Activated B cell treated with CpG ODN at 0.5 μM for 24 hours (primary cell): ENCODE measurements around the gene PGP. TPM values are rescaled to one million over a fixed set of nuclear protein-coding genes. Genes with fewer than 3 reads are reported as not detected.

Experiments used
- ATAC-seq: fragments of 200-7000 bp; cut with Tn5 transposase; one replicate; pipeline ENCODE4 v1.10.0; 2021; ENCODE audit warnings: low read depth, mild to moderate bottlenecking, moderate library complexity
- CTCF ChIA-PET: fragments of 350-600 bp; sonication (Branson Sonifier 250); formaldehyde crosslinking; loops from one replicate; lab custom pipeline; 2021; ENCODE audit warnings: antibody characterized with exemption; lab: Charles Lee
- POLR2A ChIA-PET: fragments of 350-600 bp; sonication (Branson Sonifier 250); formaldehyde crosslinking; loops from one replicate; lab custom pipeline; 2021; ENCODE audit warnings: antibody characterized with exemption; lab: Charles Lee
- DNase-seq: peaks from one replicate; pipeline ENCODE4 v3.0.0; 2022
- H3K27ac Mint-ChIP-seq: one replicate; pipeline ENCODE4 v1.8.0; 2020; ENCODE audit warnings: mixed read lengths
- H3K27me3 Mint-ChIP-seq: one replicate; pipeline ENCODE4 v1.8.0; 2021; ENCODE audit warnings: mixed read lengths
- H3K36me3 Mint-ChIP-seq: one replicate; pipeline ENCODE4 v1.8.0; 2021; ENCODE audit warnings: low read depth, mixed read lengths
- H3K4me1 Mint-ChIP-seq: one replicate; pipeline ENCODE4 v1.8.0; 2021; ENCODE audit warnings: mixed read lengths
- H3K4me3 Mint-ChIP-seq: one replicate; pipeline ENCODE4 v1.8.0; 2020; ENCODE audit warnings: mild to moderate bottlenecking, mixed read lengths
- H3K9me3 Mint-ChIP-seq: one replicate; pipeline ENCODE4 v1.8.0; 2020; ENCODE audit warnings: mixed read lengths
- CTCF ChIP-seq: fragments of 200-600 bp; IDR thresholded peaks from one replicate; pipeline ENCODE4 v1.8.0; 2022; ENCODE audit warnings: antibody characterized with exemption, mild to moderate bottlenecking
- intact Hi-C: fragments of 100-400 bp; cut with micrococcal nuclease; formaldehyde crosslinking; loops from one replicate; pipeline ENCODE4 v1.15.1; 2024
- total RNA-seq: library from RNA; stranded (reverse); gene quantifications from 2 replicates; pipeline ENCODE4 v1.2.3, GENCODE V29; 2022

Gene PGP
- total RNA-seq, 1 donor from 2014 or later = 10.4 TPM

GRCh38 chr16:2237102-2237482 lies 22.5 kb upstream of the PGP start:
- intact Hi-C loops = no loop called here
- no peak overlapping the region for H3K4me3 Mint-ChIP-seq
- POLR2A ChIA-PET = no interaction called here
- ATAC-seq (no peak), DNase-seq (no peak)
- no peaks in the 10 kb centered on the region for H3K9me3 Mint-ChIP-seq
- TF ChIP-seq CTCF = no peak
- peaks cover 28% of the 10 kb centered on the region for H3K36me3 Mint-ChIP-seq
- H3K4me1 Mint-ChIP-seq = no peaks in the 10 kb centered on the region
- no peak overlapping the region for H3K27ac Mint-ChIP-seq
- peaks cover 2% of the 10 kb centered on the region for H3K27me3 Mint-ChIP-seq
- CTCF ChIA-PET = no interaction called here

DNA sequence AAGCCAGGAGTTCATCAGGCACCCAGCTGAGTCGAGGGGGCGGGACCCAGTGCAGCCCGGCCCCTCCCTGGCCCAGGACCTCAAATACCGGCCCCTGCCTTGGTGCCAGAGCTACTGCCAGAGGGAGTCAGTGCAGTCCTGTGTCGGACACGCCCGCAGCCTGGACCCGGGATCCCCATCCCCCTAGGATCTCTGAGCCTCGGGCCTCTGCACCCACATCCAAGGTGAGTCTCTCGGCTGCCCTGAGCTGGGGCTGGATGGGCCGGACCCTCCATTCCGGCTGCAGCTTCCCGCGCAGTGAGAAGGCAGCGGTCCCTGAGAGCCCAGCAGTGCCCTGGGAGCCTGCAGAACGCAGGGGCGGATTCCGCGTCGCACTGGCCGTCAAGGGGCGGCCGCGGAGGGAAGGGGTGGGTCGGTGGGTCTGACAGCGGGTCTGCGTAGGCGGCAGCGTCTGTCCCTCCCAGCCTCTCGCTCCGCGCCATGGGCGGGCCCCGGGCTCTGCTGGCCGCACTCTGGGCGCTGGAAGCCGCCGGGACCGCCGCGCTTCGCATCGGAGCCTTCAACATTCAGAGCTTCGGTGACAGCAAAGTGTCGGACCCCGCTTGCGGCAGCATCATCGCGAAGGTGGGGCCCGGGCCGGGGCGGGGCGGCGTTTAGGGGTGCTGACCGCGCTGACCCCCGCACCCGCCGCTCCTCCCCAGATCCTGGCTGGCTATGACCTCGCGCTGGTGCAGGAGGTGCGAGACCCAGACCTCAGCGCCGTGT lies 21.9 kb upstream of the PGP start, which contains the start of gene DNASE1L2:
Gene DNASE1L2 (plus strand): TSS at position 108 of the 765 bp plus-strand sequence. CDS start 373 bp downstream, at position 481.
- DNase-seq (no peak), ATAC-seq (no peak)
- H3K36me3 Mint-ChIP-seq = peaks cover 32% of the 10 kb centered on the region
- no peaks in the 10 kb centered on the region for H3K9me3 Mint-ChIP-seq
- peaks cover 2% of the 10 kb centered on the region for H3K27me3 Mint-ChIP-seq
- ChIA-PET POLR2A (no interaction called here), CTCF (no interaction called here)
- no peak within 1 kb of the TSS for H3K27ac Mint-ChIP-seq
- H3K4me1 Mint-ChIP-seq = no peaks in the 10 kb centered on the region
- intact Hi-C loops = no loop called here
- no peak within 1 kb of the TSS for H3K4me3 Mint-ChIP-seq
- TF ChIP-seq CTCF = no peak

GRCh38 chr16:2235695-2236336 lies 21.2 kb upstream of the PGP start:
- Mint-ChIP-seq H3K4me1 (no peaks in the 10 kb centered on the region), H3K27me3 (peaks cover 2% of the 10 kb centered on the region), H3K27ac (no peak overlapping the region), H3K9me3 (no peaks in the 10 kb centered on the region), H3K36me3 (peaks cover 32% of the 10 kb centered on the region), H3K4me3 (no peak overlapping the region)
- intact Hi-C loops = no loop called here
- ChIA-PET POLR2A (no interaction called here), CTCF (no interaction called here)
- no peak for TF ChIP-seq CTCF
- ATAC-seq (no peak), DNase-seq (no peak)

- peaks cover 36% of the 10 kb centered on the region for H3K36me3 Mint-ChIP-seq
- ATAC-seq = no peak
- TF ChIP-seq CTCF = no peak
- intact Hi-C loops = no loop called here
- H3K4me3 Mint-ChIP-seq = no peak overlapping the region
- H3K4me1 Mint-ChIP-seq = no peaks in the 10 kb centered on the region
- H3K9me3 Mint-ChIP-seq = no peaks in the 10 kb centered on the region
- ChIA-PET POLR2A (no interaction called here), CTCF (no interaction called here)
- no peak overlapping the region for H3K27ac Mint-ChIP-seq
- H3K27me3 Mint-ChIP-seq = peaks cover 2% of the 10 kb centered on the region
- DNase-seq = no peak
Observed at GRCh38 chr16:2235234-2235651, 20.6 kb upstream of the PGP start.

- Mint-ChIP-seq H3K36me3 (peaks cover 38% of the 10 kb centered on the region), H3K27ac (no peak overlapping the region), H3K4me1 (no peaks in the 10 kb centered on the region), H3K9me3 (no peaks in the 10 kb centered on the region), H3K4me3 (no peak overlapping the region), H3K27me3 (peaks cover 2% of the 10 kb centered on the region)
- TF ChIP-seq CTCF = no peak
- no peak for ATAC-seq
- intact Hi-C loops = no loop called here
- ChIA-PET CTCF (no interaction called here), POLR2A (no interaction called here)
- no peak for DNase-seq
Observed at GRCh38 chr16:2234813-2235170, 20.2 kb upstream of the PGP start.
